ENCODE measurements around the gene TYMP. TPM values are rescaled to one million over a fixed set of nuclear protein-coding genes. Genes with fewer than 3 reads are reported as not detected.

The TYMP gene
- total and polyA plus RNA-seq, 2 donors (not counting 3 experiments of a cell fraction or from before 2014, with no cell fraction given), result 2.0 to 2.4 TPM

GRCh38 chr22:50576070-50576469, 46.3 kb upstream of the TYMP start:
- Histone ChIP-seq H2AFZ (ENCODE audit: low read depth, low read length) (no peak overlapping the region), H3K27ac (ENCODE audit: insufficient read depth, low read depth, low read length) (no peak overlapping the region), H3K4me3 (replicated peaks in 1 of 3; ENCODE audit: insufficient read depth in 1 of 3, low read depth in 1 of 3, low read length in 3 of 3) (no peak overlapping the region), H3K9me3 (replicated peaks; ENCODE audit: control insufficient read depth, insufficient read depth, low read length) (no peaks in the 10 kb centered on the region), H3K9me1 (replicated peaks; ENCODE audit: control insufficient read depth, extremely low read depth, insufficient read depth, low read length) (no peaks in the 10 kb centered on the region), H3K4me2 (ENCODE audit: insufficient read depth, low read length) (no peak overlapping the region), H3K9ac (replicated peaks; ENCODE audit: extremely low read depth, insufficient read depth, low read length) (no peak overlapping the region), H3K79me2 (ENCODE audit: control insufficient read depth, insufficient read depth, low read length) (no peaks in the 10 kb centered on the region), H3K27me3 (ENCODE audit: control insufficient read depth in 2 of 2, insufficient read depth in 2 of 2, low read length in 2 of 2) (no peaks in the 10 kb centered on the region), H4K20me1 (replicated peaks; ENCODE audit: control insufficient read depth, extremely low read depth, insufficient read depth, low read length) (no peaks in the 10 kb centered on the region), H3K36me3 (ENCODE audit: control insufficient read depth in 2 of 2, extremely low read depth in 1 of 2, insufficient read depth in 2 of 2, low read length in 2 of 2) (peaks cover 0 to 7% of the 10 kb centered on the region in 2 experiments), H3K4me1 (ENCODE audit: control insufficient read depth, extremely low read depth, insufficient read depth, low read length) (no peaks in the 10 kb centered on the region)
- no peak for TF ChIP-seq POLR2A (IDR thresholded peaks at IDR 0.05; ENCODE audit: low read depth, low read length)
- no peak for TF ChIP-seq MYC (IDR thresholded peaks at IDR 0.05; ENCODE audit: low read depth, low read length)
- TF ChIP-seq CTCF (IDR thresholded peaks at IDR 0.05; ENCODE audit: extremely low read depth in 1 of 2, insufficient read depth in 1 of 2, low read depth in 1 of 2, low read length in 2 of 2), result peak; percentile 53 to 62
- DNase-seq (ENCODE audit: low read depth, low spot score), result peak; percentile 68
- dilution Hi-C loops (cut with MboI; ENCODE audit: extremely low pct_ligation_motif_present, low sequenced_read_pairs), result no loop called here
- peak; percentile 90 for FAIRE-seq
- POLR2A ChIA-PET, result no interaction called here
- no TSS peak for BruUV-seq (replicated peaks)
- CTCF ChIA-PET, result interaction anchor here (1.0 to 5.2 kb wide), 11 partner anchors 13 to 115 kb away, joined by 3 to 91 read pairs (median 4); partner anchors contain the start of gene SYCE3
- intact Hi-C loops (cut with micrococcal nuclease), result loop anchor here (1.0 to 5.0 kb wide), 3 partner anchors 44 to 115 kb away; partner anchors contain the start of gene SHANK3

GRCh38 chr22:50575426-50575941, 45.7 kb upstream of the TYMP start:
- TF ChIP-seq POLR2AphosphoS5 (IDR thresholded peaks at IDR 0.05; ENCODE audit: insufficient read depth, low read depth, low read length) (no peak), JUN (IDR thresholded peaks at IDR 0.05; ENCODE audit: borderline replicate concordance, insufficient read depth, insufficient read length, low read depth) (no peak), GATA2 (IDR thresholded peaks at IDR 0.05; ENCODE audit: insufficient read depth, insufficient read length, low read depth, low read length) (no peak), EZH2 (IDR thresholded peaks at IDR 0.05; ENCODE audit: borderline replicate concordance, low read depth, low read length, severe bottlenecking) (no peak), FOS (IDR thresholded peaks at IDR 0.05; ENCODE audit: borderline replicate concordance, insufficient read depth, low read length) (no peak), POLR2A (IDR thresholded peaks at IDR 0.05; ENCODE audit: low read depth, low read length) (no peak), CTCF (IDR thresholded peaks at IDR 0.05; ENCODE audit: extremely low read depth in 1 of 2, insufficient read depth in 1 of 2, low read depth in 1 of 2, low read length in 2 of 2) (no peak), MAX (IDR thresholded peaks at IDR 0.05; ENCODE audit: insufficient read depth, insufficient read length) (no peak), MYC (IDR thresholded peaks at IDR 0.05; ENCODE audit: low read depth, low read length) (no peak)
- ChIA-PET POLR2A (no interaction called here), CTCF (interaction anchor here (1.0 to 5.2 kb wide), 13 partner anchors 10 to 127 kb away, joined by 3 to 91 read pairs (median 4); partner anchors contain the start of genes SCO2 and SYCE3)
- dilution Hi-C loops (cut with MboI; ENCODE audit: extremely low pct_ligation_motif_present, low sequenced_read_pairs), result no loop called here
- no peaks in the 10 kb centered on the region for H3K9me1 ChIP-seq (replicated peaks; ENCODE audit: control insufficient read depth, extremely low read depth, insufficient read depth, low read length)
- no peaks in the 10 kb centered on the region for H3K9me3 ChIP-seq (replicated peaks; ENCODE audit: control insufficient read depth, insufficient read depth, low read length)
- intact Hi-C loops (cut with micrococcal nuclease), result loop anchor here (5.0 kb wide), 1 partner anchor 97 kb away; the partner anchor contains the start of gene SHANK3
- H3K27me3 ChIP-seq (ENCODE audit: control insufficient read depth in 2 of 2, insufficient read depth in 2 of 2, low read length in 2 of 2), result no peaks in the 10 kb centered on the region
- peaks cover 0 to 6% of the 10 kb centered on the region in 2 experiments for H3K36me3 ChIP-seq (ENCODE audit: control insufficient read depth in 2 of 2, extremely low read depth in 1 of 2, insufficient read depth in 2 of 2, low read length in 2 of 2)
- no TSS peak for BruUV-seq (replicated peaks)
- H3K4me1 ChIP-seq (ENCODE audit: control insufficient read depth, extremely low read depth, insufficient read depth, low read length), result no peaks in the 10 kb centered on the region
- H3K9ac ChIP-seq (replicated peaks; ENCODE audit: extremely low read depth, insufficient read depth, low read length), result no peak overlapping the region
- no peak overlapping the region for H3K4me2 ChIP-seq (ENCODE audit: insufficient read depth, low read length)
- H3K4me3 ChIP-seq (replicated peaks in 1 of 3; ENCODE audit: insufficient read depth in 1 of 3, low read depth in 1 of 3, low read length in 3 of 3), result no peak overlapping the region
- FAIRE-seq (no peak), DNase-seq (ENCODE audit: low read depth, low spot score) (no peak)
- no peak overlapping the region for H3K27ac ChIP-seq (ENCODE audit: insufficient read depth, low read depth, low read length)
- H2AFZ ChIP-seq (ENCODE audit: low read depth, low read length), result no peak overlapping the region
- no peaks in the 10 kb centered on the region for H4K20me1 ChIP-seq (replicated peaks; ENCODE audit: control insufficient read depth, extremely low read depth, insufficient read depth, low read length)
- no peaks in the 10 kb centered on the region for H3K79me2 ChIP-seq (ENCODE audit: control insufficient read depth, insufficient read depth, low read length)

Measured in endothelial cell of umbilical vein (primary cell).